Gastroesophageal sphincter (tissue), 3 donors: ENCODE data around the gene TMEM171.

Experiments used
- POLR2A ChIP-seq, 2 donors: fragments of 450-650 bp; IDR thresholded peaks; one replicate each; pipeline ENCODE4 v1.6.1; 2017; ENCODE audit warnings: antibody characterized with exemption in 2 of 2, mild to moderate bottlenecking in 2 of 2, moderate library complexity in 1 of 2
- TF ChIP-seq, protein P1 (sequence below), 4 experiments: fragments of 200-600 bp in 2 of 4; fragments of 450-650 bp in 2 of 4; sonication (generic) in 1 of 4; IDR thresholded peaks; one replicate each; pipeline ENCODE4 v1.5.1; 2017 to 2019; ENCODE audit warnings: antibody characterized with exemption in 4 of 4, mild to moderate bottlenecking in 2 of 4, moderate library complexity in 2 of 4

DNA sequence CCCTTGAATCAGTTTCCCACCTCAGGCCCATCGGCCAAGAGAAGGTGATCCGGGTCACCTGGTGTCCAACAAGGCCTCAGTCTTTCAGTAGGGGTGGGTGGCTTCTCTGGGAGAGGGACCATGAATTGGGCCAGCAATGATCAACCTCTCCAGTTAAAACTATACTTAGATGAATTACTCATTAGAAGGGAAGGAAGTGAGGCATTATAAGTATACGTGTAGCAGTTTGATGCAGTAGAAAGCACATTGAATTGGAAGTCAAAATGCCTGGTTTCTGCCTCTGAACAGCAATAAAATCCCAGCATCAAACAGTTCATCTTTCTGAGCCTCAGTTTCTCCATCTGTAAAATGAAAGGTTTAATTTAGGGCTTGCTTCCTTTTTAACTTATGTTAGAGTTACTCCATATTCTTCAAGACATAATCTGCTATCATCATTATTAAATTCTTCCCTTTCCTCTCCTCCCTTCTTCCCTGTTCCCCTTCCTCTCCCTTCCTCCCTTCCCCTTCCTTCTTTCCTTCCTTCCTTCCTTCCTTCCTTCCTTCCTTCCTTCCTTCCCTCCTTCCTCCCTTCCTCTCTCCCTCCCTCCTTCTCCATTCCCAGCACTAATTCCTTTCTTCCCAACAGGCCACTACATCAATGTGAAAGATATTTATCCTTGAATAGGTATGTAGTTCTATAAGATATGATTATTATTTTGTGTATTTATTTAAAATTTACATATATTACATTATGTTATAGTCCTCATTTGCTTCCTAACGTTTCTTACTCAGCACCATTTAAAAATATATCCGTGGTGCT, 34.0 kb downstream of the TMEM171 start:
- TF ChIP-seq, protein P1, sequence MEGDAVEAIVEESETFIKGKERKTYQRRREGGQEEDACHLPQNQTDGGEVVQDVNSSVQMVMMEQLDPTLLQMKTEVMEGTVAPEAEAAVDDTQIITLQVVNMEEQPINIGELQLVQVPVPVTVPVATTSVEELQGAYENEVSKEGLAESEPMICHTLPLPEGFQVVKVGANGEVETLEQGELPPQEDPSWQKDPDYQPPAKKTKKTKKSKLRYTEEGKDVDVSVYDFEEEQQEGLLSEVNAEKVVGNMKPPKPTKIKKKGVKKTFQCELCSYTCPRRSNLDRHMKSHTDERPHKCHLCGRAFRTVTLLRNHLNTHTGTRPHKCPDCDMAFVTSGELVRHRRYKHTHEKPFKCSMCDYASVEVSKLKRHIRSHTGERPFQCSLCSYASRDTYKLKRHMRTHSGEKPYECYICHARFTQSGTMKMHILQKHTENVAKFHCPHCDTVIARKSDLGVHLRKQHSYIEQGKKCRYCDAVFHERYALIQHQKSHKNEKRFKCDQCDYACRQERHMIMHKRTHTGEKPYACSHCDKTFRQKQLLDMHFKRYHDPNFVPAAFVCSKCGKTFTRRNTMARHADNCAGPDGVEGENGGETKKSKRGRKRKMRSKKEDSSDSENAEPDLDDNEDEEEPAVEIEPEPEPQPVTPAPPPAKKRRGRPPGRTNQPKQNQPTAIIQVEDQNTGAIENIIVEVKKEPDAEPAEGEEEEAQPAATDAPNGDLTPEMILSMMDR (IDR thresholded peaks at IDR 0.05): no peak
- no peak for TF ChIP-seq POLR2A (IDR thresholded peaks at IDR 0.05)
